Measurements from ENCODE around the gene GSG1L. TPM values are rescaled to one million over a fixed set of nuclear protein-coding genes. Genes with fewer than 3 reads are reported as not detected.

GSG1L gene
- total RNA-seq, 1 donor = not detected

DNA sequence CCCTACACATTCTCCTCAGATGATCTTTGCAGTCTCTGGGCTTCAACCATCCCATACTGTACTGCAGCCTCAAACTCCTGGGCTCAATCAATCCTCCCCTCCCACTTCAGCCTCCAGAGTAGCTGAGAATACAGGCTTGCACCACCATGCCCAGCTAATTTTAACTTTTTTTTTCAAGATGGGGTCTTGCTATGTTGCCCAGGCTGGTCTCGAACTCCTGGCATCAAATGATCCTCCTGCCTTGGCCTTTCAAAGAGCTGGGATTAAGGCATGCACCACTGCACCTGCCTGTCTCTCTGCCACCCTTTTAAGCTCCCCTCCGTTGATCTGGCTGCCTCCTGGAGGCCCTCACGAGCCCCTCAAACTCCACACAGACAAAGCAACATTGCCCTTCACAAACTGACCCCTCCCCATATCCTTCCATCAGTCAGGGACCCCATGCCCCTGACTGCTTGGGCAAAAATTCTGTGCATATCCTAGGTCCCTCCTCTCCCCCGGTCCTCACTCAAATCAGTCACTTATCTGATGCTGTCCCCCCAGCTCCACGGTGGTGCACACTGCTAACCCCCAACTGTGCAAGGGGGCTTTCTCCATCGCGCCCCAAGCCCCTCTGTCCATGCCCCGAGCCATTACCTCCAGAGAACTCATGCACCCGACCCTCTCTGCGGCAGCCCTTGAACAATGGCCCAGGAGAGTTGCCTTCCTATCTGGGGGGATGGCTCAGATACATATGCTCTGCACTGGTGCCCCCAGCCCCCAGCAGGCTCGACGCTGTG is 260.7 kb downstream of the GSG1L start:
- no peak for DNase-seq (ENCODE audit: low read depth in 2 of 3, low spot score in 2 of 3)

DNA sequence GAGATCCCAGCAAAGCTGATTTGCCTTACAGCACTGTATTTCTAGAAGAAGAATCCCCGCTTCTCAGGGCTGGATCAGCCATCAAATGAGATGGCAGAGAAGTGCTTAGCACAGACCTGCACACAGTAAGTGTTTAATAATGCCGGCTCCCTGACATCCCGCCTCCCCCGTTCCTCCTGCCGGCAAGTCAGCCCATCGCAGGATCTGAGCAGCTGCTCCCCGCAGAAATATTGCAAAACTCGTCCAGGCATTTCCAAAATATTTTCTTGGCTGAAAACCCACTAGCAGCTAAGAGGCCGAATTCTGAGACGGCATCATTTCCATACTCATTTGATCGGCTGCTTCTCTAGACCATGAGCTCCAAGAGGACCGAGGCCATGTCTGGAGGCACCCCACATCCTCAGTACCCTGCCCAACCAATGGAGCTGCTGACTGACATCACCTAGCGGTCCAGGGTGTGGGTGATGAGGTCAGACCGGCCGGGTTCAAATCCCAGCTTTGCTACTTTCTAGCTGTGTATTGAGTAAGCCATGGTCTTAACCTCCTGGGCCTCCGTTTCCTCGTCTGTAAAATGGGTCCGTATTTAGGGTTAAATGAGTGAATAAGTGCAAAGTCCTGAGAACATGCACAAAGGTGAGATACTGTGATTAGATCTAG is 262.1 kb downstream of the GSG1L start:
- no peak for DNase-seq (ENCODE audit: low read depth in 2 of 3, low spot score in 2 of 3)

GRCh38 chr16:27800817-27801216 is 262.7 kb downstream of the GSG1L start:
- no peak for DNase-seq (ENCODE audit: low read depth in 2 of 3, low spot score in 2 of 3)

GRCh38 chr16:27799896-27800295 is 263.6 kb downstream of the GSG1L start:
- no peak for DNase-seq (ENCODE audit: low read depth in 2 of 3, low spot score in 2 of 3)

DNA sequence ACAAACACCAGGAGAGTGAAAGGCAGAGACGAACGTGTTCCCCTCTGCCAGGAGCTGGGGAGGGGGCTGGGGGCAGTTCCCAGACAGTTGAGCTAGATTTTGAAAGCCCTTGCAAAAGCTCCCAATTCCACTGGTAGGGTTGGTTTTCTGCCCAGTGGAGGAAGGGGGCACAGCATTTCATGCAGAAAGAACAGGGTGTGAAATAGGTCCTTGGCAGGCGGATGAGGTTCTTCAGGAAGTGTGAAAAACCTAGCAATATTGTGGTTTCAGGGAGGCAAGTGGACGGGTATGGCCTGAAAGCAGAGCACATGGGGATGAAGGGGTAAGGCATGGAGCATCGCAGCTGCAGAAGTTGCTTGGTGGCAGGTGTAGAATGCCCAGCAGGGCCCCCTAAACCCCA is 265.3 kb downstream of the GSG1L start:
- DNase-seq (ENCODE audit: low read depth in 2 of 3, low spot score in 2 of 3) = no peak

DNA sequence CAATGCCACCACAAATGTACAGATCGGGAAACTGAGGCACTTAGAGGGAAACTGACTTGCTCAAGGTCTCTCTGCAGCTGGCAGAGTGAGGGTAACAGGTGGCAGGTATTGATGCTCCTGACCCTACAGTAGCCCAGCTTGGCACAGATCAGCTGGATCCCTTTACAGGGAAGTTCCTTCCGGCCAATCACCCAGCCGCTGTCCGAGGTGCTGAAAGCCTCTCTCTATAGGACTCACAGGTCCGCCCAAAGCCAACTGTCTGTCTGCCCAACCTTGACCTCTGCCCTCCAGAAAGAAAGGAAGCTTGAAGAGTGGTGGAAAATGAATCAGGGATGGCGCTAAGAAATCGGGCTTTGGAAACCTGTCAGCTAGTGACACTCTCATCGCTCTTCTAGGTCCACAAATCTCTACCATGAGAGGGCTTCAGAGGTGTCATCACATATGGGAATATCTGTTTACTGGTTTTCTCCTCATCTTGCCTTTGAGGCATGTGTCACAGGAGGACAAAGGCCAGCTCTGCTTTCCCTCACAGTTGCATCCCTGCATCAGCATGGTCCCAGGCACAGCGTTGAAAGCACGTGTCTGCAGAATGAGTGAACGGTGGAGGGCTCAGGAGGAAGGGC is 267.4 kb downstream of the GSG1L start:
- DNase-seq (ENCODE audit: low read depth in 2 of 3, low spot score in 2 of 3) = peak in 2 of 3 donors; percentile 15 to 50

DNA sequence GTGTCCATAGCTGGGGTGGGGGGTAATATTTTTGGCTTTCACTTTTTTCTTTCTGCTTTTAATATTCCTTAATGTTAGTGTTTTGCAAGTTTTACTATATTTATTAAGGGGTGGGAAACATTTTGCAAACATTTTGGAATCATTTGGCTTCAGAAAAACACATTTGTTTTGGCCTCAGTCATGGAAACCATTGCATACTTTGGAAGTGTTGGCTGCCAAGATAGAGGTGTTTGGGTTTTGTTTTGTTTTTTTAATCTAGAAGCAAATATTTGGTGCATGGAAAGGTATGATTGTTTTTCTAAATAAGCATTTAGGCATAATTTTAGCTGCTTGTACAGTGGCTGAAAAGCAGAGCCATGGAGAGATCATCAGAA is 270.3 kb downstream of the GSG1L start:
- DNase-seq (ENCODE audit: low read depth in 2 of 3, low spot score in 2 of 3) = no peak

- no peak for DNase-seq (ENCODE audit: low read depth in 2 of 3, low spot score in 2 of 3)
Measured at GRCh38 chr16:27792486-27793248, 270.8 kb downstream of the GSG1L start.

- DNase-seq (ENCODE audit: low read depth in 2 of 3, low spot score in 2 of 3) = no peak
Measured at GRCh38 chr16:27791404-27791719, 272.2 kb downstream of the GSG1L start.

DNA sequence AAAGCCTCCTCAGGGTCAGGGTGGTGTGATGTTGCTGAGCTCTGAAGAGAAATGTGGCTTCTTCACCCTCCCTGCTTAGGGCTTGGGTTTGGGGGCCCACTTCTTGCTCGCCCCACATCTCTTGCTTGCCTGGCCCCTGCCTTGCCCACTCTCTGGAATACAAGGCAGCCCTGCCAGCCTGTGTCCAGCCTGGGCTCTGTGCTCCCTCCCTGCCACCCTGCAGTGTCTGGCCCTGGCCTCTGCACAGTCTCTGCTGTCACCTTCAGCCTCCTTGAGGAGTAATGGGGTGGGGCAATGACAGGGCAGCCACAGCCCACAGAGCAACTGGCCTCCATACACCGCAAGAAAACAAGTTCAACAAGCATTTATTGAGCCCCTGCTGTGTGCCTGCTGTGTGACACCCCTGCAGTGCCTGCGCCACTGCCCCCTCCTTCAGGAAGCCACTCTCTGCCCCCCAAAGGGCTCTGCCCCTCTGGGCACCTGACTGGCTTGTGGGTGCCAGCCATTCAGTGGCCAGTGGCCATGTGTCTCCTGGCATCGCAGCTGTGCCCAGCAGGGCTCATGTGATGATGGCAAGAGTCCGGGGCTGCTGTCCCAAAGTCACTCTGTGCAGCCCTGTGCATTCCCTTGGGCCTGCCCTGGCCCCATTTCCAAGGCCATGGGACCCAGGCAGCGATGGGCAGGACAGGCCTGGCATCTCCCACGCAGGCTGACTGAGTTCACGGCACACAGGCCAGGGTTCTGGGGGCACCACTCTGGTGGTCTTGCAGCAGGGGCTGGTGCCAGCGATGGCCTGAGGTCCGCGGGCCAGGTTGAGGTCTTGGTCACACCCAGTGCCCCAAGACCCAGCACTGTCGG is 272.7 kb downstream of the GSG1L start:
- DNase-seq (ENCODE audit: low read depth in 2 of 3, low spot score in 2 of 3) = no peak

DNA sequence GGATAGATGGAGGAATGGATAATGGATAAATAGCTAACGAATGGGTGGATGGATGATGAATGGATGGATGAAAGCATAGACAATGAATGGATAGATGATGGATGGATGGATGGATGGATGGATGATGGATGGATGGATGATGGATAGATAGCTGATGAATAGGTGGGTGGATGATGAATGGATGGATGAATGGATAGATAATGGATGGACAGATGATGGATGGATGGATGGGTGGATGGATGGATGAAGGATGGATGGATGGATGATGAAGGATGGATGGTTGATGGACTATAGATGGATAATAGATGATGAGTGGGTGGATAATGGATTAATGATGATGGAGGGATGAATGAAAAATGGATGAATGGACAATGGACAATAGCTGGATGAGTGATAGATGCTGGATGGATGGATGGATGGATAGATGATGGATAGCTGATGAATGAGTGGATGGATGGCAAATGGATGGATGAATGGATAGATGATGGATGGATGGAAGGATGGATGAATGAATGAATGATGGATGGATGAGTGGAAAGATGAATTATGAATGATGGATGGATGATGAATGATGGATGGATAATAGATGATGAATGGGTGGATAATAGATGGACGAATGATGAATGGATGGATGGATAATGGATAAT is 273.8 kb downstream of the GSG1L start:
- DNase-seq (ENCODE audit: low read depth in 2 of 3, low spot score in 2 of 3) = no peak

- DNase-seq (ENCODE audit: low read depth in 2 of 3, low spot score in 2 of 3) = no peak
Measured at GRCh38 chr16:27789150-27789549, 274.4 kb downstream of the GSG1L start.

DNA sequence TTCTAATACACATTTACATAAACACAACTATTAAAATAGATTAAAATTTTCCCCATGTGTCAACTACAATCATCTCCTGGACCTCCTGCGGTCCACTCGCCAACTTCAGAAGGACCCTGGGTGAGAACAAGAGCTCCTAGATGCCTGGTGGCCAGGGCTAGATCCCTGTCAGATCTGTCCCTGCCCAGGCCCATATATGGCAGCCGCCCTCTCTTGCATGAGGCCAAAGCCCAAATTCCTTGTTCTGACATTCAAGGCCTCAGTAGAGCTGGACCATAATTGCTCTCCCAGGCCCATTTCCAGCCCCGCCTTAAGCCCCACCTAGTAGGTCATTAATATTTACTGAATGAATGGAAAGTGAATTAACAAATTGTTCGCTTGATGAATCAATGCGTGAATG is 275.8 kb downstream of the GSG1L start:
- DNase-seq (ENCODE audit: low read depth in 2 of 3, low spot score in 2 of 3) = no peak

DNA sequence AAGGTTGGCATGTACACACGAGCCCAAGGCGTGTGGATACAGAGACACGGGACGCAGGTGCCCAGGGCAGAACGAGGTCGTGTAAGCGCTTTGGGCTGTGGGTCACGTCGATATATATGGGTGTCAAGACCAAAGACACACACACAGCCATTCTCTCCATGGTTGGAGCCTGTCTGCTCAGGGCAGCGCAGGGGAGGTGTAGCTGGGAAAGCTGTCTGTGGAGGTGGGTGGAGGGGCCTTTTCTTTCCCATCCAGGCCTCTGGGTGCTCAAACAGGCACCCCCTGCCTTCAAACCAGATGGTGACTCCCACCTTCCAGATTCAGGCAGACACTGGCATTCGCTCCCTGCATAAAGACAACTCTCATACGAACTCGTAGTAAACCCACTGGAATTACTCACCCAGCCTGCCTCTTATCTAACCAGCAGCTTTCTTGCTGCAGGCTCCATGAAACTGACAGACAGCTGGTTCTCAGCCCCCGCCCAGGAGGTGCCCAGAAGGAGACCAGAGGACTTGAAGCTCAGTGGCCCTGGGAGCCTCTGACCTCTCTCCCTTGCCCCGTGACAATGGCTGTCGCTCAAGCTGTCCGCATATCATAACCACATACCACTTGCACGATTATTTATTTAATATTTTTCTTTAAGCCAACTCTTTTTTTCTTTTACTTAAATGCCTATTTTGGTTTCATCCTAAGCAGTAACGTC is 276.4 kb downstream of the GSG1L start:
- no peak for DNase-seq (ENCODE audit: low read depth in 2 of 3, low spot score in 2 of 3)

- DNase-seq (ENCODE audit: low read depth in 2 of 3, low spot score in 2 of 3) = no peak
Measured at GRCh38 chr16:27786221-27786922, 277.1 kb downstream of the GSG1L start.

- no peak for DNase-seq (ENCODE audit: low read depth in 2 of 3, low spot score in 2 of 3)
Measured at GRCh38 chr16:27785307-27785678, 278.2 kb downstream of the GSG1L start.

GRCh38 chr16:27784351-27785306 is 278.9 kb downstream of the GSG1L start:
- no peak for DNase-seq (ENCODE audit: low read depth in 2 of 3, low spot score in 2 of 3)

All from hematopoietic multipotent progenitor cell (in vitro differentiated cells).